K562 (cell line): Measurements from ENCODE around the gene SLC9A1. TPM values are rescaled to one million over a fixed set of nuclear protein-coding genes. Genes with fewer than 3 reads are reported as not detected.

Source experiments
- DIDO1 ChIP-seq: fragments of 450-650 bp; IDR thresholded peaks from 2 replicates; pipeline ENCODE4 v1.6.1; 2016; ENCODE audit warnings: low read depth, missing biosample characterization, missing genetic modification characterization
- ETV6 ChIP-seq, 3 experiments: fragments of 150-350 bp in 1 of 3; sonication (generic) in 1 of 3; formaldehyde crosslinking in 1 of 3; IDR thresholded peaks; 2 replicates each; pipeline versions ENCODE4 v1.6.1 to v1.8.0; 2014 to 2022; ENCODE audit warnings: borderline replicate concordance in 2 of 3, low read depth in 2 of 3, antibody characterized with exemption in 1 of 3, low read length in 1 of 3, mild to moderate bottlenecking in 1 of 3, missing genetic modification reagents in 1 of 3
- FOXJ3 ChIP-seq: sonication (generic); formaldehyde crosslinking; IDR thresholded peaks from 2 replicates; pipeline ENCODE4 v1.4.0; 2020; ENCODE audit warnings: mild to moderate bottlenecking, missing genetic modification reagents
- HMG20A ChIP-seq: fragments of 450-650 bp; formaldehyde crosslinking; conservative IDR thresholded peaks from 2 replicates; pipeline ENCODE4 v1.4.0; 2020; ENCODE audit warnings: mild to moderate bottlenecking, mixed read lengths
- MECOM ChIP-seq: fragments of 250-450 bp; sonication (Bioruptor Pico); IDR thresholded peaks from 2 replicates; pipeline ENCODE4 v1.8.0; 2022; ENCODE audit warnings: inconsistent platforms
- NR1H2 ChIP-seq: sonication (generic); formaldehyde crosslinking; IDR thresholded peaks from 2 replicates; pipeline ENCODE4 v1.4.0; 2020; ENCODE audit warnings: mild to moderate bottlenecking, missing genetic modification reagents
- RBM14 ChIP-seq: fragments of 200-400 bp; formaldehyde crosslinking; IDR thresholded peaks from 2 replicates; pipeline ENCODE4 v1.6.1; 2018; ENCODE audit warnings: low read depth, mild to moderate bottlenecking, low read length, moderate library complexity, borderline replicate concordance; ENCODE audit not compliant: insufficient read depth
- TAF7 ChIP-seq: fragments of 450-650 bp; IDR thresholded peaks from 2 replicates; pipeline ENCODE4 v1.6.1; 2016; ENCODE audit warnings: missing genetic modification characterization, missing compliant biosample characterization
- TEAD4 ChIP-seq, 2 experiments: sonication (generic) in 1 of 2; formaldehyde crosslinking in 1 of 2; IDR thresholded peaks; 2 replicates each; pipeline versions ENCODE4 v1.6.1 to v1.8.0; 2012 to 2022; ENCODE audit warnings: borderline replicate concordance in 1 of 2, inconsistent platforms in 1 of 2, low read length in 1 of 2, mild to moderate bottlenecking in 1 of 2, missing genetic modification reagents in 1 of 2
- TRIM24 ChIP-seq, 2 experiments: fragments of 450-650 bp; IDR thresholded peaks; 2 replicates each; pipeline ENCODE4 v1.6.1; 2016
- ZNF57 ChIP-seq: fragments of 450-650 bp; formaldehyde crosslinking; IDR thresholded peaks from 2 replicates; pipeline ENCODE4 v1.4.0; 2020; ENCODE audit warnings: mild to moderate bottlenecking, moderate library complexity
- ZNF639 ChIP-seq, 2 experiments: fragments of 200-800 bp in 1 of 2; sonication (Bioruptor generic) in 1 of 2; sonication (generic) in 1 of 2; formaldehyde crosslinking in 1 of 2; IDR thresholded peaks in 1 of 2; conservative IDR thresholded peaks in 1 of 2; 2 replicates each; pipeline versions ENCODE4 v1.5.0 to v1.6.1; 2016 to 2020; ENCODE audit warnings: missing compliant biosample characterization in 1 of 2, missing genetic modification characterization in 1 of 2, missing genetic modification reagents in 1 of 2
- ZNF699 ChIP-seq: fragments of 250-450 bp; sonication (Bioruptor Pico); IDR thresholded peaks from 2 replicates; pipeline ENCODE4 v1.8.0; 2021; ENCODE audit warnings: mild to moderate bottlenecking, moderate library complexity; ENCODE audit not compliant: insufficient replicate concordance
- polyA plus RNA-seq, 8 experiments: library from polyadenylated mRNA; depleted of rRNA in 4 of 8; stranded (reverse) in 5 of 8; unstranded in 3 of 8; fragments of >200 nt; fragmentation: Nextera tagmentation in 2 of 8; fragmentation: Illumina TruSeq in 1 of 8; extraction: Ambion mirVana in 2 of 8; extraction: Trizol in 1 of 8; gene quantifications; 2 replicates each; pipeline versions ENCODE4 v1.2.1 to v1.2.3, GENCODE V29; 2011 to 2014; ENCODE audit warnings: inconsistent platforms in 1 of 8, missing spikeins in 1 of 8
- total RNA-seq, 7 experiments: library from RNA; depleted of rRNA in 6 of 7; stranded (reverse); fragments of >200 nt in 6 of 7; fragmentation: Illumina TruSeq in 2 of 7; extraction: Trizol in 2 of 7; gene quantifications; 2 replicates each; pipeline versions ENCODE4 v1.2.1 to v1.2.3, GENCODE V29; 2011 to 2021; ENCODE audit warnings: low replicate concordance in 1 of 7
- TF ChIP-seq, protein P1 (sequence below): IDR thresholded peaks from 2 replicates; pipeline ENCODE4 v1.6.1; 2014; ENCODE audit warnings: antibody characterized with exemption
- TF ChIP-seq, protein P2 (sequence below): fragments of 200-400 bp; formaldehyde crosslinking; IDR thresholded peaks from 2 replicates; pipeline ENCODE4 v1.6.1; 2017; ENCODE audit warnings: mild to moderate bottlenecking, low read depth, low read length, moderate library complexity
- TF ChIP-seq, protein P3 (sequence below): fragments of 250-450 bp; sonication (Bioruptor Pico); IDR thresholded peaks from 2 replicates; pipeline ENCODE4 v1.5.0; 2021; ENCODE audit warnings: mild to moderate bottlenecking, borderline replicate concordance

The SLC9A1 gene
- total and polyA plus RNA-seq, 9 of the 15 experiments (the other 6 are each of a cell fraction or from before 2014, with no cell fraction given), result 0.59 to 14.4 (median 2.0) TPM

DNA sequence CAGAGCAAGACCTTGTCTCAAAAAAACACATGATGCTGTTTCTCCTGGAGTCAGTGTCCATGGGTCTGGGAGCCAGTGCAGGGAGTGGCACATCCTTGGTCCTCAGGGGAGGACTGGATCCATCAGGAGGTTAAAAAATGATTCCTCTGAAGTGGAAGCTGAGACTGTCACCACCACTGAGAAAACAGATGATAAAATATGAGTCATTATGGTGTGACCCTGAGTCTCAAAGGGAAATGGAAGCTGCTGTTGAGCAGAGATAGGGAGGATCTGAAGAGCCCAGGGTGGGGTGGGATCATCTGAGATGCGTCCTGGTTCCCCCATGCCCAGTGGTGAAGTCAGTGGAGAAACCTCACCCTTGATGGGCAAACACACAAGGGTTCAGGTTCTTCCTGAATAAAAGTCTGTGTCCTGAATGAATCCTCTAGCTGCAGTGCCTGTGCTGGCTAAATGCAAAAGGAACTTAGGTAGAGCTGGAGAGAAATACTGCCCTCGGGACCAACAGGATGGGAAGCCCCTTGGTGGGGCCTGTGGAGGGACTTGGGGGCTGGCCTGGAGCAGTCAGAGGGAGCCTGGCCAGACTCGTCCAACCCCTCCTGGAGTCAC lies 80.6 kb downstream of the SLC9A1 start (continued):
- TF ChIP-seq, protein P1, sequence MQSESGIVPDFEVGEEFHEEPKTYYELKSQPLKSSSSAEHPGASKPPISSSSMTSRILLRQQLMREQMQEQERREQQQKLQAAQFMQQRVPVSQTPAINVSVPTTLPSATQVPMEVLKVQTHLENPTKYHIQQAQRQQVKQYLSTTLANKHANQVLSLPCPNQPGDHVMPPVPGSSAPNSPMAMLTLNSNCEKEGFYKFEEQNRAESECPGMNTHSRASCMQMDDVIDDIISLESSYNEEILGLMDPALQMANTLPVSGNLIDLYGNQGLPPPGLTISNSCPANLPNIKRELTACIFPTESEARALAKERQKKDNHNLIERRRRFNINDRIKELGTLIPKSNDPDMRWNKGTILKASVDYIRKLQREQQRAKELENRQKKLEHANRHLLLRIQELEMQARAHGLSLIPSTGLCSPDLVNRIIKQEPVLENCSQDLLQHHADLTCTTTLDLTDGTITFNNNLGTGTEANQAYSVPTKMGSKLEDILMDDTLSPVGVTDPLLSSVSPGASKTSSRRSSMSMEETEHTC, result peak; percentile 97
- TF ChIP-seq ETV6 (IDR thresholded peaks at IDR 0.05; ENCODE audit: borderline replicate concordance in 1 of 2, low read depth in 2 of 2, low read length in 1 of 2) (peak in 1 of 2 experiments; percentile 64; a peak in 1 of 4 replicates), ETV6 (CRISPR knock-in tag; IDR thresholded peaks at IDR 0.05; ENCODE audit: borderline replicate concordance) (no peak), ZNF639 (CRISPR knock-in tag; conservative IDR thresholded peaks at IDR 0.05 in 1 of 2, IDR thresholded peaks at IDR 0.05 in 1 of 2) (peak in 1 of 2 experiments; percentile 82; a peak in 2 of 4 replicates), TEAD4 (IDR thresholded peaks at IDR 0.05; ENCODE audit: low read length) (peak; percentile 96), TEAD4 (CRISPR knock-in tag; IDR thresholded peaks at IDR 0.05; ENCODE audit: borderline replicate concordance) (no peak), MECOM (no peak; the same call in 1 of the 2 replicates), HMG20A (CRISPR knock-in tag) (no peak), ZNF57 (CRISPR knock-in tag) (no peak), RBM14 (no peak), TAF7 (tag) (no peak), NR1H2 (CRISPR knock-in tag) (no peak), FOXJ3 (no peak), TRIM24 (IDR thresholded peaks at IDR 0.05) (peak; percentile 85), ZNF699 (CRISPR knock-in tag) (no peak), DIDO1 (0 out of 2 replicates have a peak, but pooled peaks have one; percentile 8)
- TF ChIP-seq, protein P2, sequence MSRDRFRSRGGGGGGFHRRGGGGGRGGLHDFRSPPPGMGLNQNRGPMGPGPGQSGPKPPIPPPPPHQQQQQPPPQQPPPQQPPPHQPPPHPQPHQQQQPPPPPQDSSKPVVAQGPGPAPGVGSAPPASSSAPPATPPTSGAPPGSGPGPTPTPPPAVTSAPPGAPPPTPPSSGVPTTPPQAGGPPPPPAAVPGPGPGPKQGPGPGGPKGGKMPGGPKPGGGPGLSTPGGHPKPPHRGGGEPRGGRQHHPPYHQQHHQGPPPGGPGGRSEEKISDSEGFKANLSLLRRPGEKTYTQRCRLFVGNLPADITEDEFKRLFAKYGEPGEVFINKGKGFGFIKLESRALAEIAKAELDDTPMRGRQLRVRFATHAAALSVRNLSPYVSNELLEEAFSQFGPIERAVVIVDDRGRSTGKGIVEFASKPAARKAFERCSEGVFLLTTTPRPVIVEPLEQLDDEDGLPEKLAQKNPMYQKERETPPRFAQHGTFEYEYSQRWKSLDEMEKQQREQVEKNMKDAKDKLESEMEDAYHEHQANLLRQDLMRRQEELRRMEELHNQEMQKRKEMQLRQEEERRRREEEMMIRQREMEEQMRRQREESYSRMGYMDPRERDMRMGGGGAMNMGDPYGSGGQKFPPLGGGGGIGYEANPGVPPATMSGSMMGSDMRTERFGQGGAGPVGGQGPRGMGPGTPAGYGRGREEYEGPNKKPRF, result no peak
- TF ChIP-seq, protein P3, sequence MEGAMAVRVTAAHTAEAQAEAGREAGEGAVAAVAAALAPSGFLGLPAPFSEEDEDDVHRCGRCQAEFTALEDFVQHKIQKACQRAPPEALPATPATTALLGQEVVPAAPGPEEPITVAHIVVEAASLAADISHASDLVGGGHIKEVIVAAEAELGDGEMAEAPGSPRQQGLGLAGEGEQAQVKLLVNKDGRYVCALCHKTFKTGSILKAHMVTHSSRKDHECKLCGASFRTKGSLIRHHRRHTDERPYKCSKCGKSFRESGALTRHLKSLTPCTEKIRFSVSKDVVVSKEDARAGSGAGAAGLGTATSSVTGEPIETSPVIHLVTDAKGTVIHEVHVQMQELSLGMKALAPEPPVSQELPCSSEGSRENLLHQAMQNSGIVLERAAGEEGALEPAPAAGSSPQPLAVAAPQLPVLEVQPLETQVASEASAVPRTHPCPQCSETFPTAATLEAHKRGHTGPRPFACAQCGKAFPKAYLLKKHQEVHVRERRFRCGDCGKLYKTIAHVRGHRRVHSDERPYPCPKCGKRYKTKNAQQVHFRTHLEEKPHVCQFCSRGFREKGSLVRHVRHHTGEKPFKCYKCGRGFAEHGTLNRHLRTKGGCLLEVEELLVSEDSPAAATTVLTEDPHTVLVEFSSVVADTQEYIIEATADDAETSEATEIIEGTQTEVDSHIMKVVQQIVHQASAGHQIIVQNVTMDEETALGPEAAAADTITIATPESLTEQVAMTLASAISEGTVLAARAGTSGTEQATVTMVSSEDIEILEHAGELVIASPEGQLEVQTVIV (CRISPR knock-in tag), result no peak
